ENCODE results near the gene SAMHD1.

DNA sequence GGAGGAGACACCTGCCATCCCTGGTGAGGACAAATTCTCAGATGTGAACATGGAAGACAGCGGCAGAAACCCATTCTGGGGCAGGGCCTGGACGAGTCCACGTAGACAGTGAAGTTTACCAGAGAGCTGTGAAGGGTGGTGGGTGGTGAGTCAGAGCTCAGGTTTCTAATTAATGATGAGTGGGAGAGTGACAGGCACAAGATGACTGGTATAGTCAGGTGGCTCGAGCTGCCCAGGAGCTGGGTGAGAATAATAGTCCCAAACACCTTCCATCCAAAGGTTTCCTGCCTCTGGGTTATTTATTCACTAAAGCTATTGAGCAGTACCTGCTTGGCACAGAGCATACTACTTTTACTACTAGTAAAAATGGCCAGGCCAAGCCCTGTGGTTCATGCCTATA, 69.6 kb downstream of the SAMHD1 start:
- TF ChIP-seq, protein P1, sequence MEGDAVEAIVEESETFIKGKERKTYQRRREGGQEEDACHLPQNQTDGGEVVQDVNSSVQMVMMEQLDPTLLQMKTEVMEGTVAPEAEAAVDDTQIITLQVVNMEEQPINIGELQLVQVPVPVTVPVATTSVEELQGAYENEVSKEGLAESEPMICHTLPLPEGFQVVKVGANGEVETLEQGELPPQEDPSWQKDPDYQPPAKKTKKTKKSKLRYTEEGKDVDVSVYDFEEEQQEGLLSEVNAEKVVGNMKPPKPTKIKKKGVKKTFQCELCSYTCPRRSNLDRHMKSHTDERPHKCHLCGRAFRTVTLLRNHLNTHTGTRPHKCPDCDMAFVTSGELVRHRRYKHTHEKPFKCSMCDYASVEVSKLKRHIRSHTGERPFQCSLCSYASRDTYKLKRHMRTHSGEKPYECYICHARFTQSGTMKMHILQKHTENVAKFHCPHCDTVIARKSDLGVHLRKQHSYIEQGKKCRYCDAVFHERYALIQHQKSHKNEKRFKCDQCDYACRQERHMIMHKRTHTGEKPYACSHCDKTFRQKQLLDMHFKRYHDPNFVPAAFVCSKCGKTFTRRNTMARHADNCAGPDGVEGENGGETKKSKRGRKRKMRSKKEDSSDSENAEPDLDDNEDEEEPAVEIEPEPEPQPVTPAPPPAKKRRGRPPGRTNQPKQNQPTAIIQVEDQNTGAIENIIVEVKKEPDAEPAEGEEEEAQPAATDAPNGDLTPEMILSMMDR (IDR thresholded peaks at IDR 0.05), result no peak
- TF ChIP-seq POLR2A (IDR thresholded peaks at IDR 0.05), result no peak

Data from uterus (tissue), 2 donors.